ENCODE data around the gene SNRNP25. TPM values are rescaled to one million over a fixed set of nuclear protein-coding genes. Genes with fewer than 3 reads are reported as not detected.

The SNRNP25 gene
- total RNA-seq, 1 experiment from 2014 or later, result 52.9 TPM

DNA sequence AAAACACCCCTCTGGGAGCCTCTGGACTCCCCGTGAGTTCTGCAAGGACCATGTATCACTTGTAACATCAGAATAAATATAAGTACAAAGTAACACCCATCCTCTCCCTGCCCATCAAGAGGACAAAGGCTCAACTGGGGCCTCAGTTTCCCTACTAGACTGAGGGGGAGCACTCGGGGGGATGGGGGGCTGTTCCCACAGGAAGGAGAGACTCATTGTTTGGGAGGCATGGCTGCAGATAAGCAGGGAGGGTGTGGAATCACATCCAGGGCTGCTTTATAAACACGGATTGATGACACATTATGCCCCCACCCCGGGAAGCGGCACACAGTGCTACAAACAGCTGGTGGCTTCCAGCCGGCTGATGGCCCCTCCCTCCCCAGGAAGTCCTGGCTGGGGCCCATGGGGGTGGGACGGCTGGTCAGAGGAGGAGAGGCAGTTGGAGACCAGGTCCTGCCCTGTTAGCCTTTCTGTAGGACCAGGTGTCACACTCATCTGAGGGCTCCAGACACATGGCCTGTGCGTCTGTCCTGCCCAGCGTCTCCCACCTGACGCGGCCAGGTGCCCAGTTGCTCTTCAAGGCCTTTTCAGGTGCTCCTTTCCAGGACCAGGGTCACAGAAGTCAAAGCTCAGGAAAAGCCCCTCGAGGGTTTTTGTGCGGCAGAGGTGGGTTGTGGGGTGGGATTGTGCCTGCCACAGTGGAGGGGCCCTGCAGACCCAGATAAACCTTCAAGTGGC, 23.1 kb downstream of the SNRNP25 start:
- no peak for DNase-seq
- Histone ChIP-seq H3K27me3 (ENCODE audit: control insufficient read depth, insufficient read depth, low read length) (no peaks in the 10 kb centered on the region), H3K4me3 (ENCODE audit: insufficient read depth, low read depth, low read length) (no peak overlapping the region)

GRCh38 chr16:77273-77806, 23.7 kb downstream of the SNRNP25 start:
- Histone ChIP-seq H3K4me3 (ENCODE audit: insufficient read depth, low read depth, low read length) (peak overlapping the region; percentile 92), H3K27me3 (ENCODE audit: control insufficient read depth, insufficient read depth, low read length) (no peaks in the 10 kb centered on the region), H3K36me3 (replicated peaks; ENCODE audit: control insufficient read depth, insufficient read depth, low read length) (no peaks in the 10 kb centered on the region; the same call in 1 of the 2 replicates)
- peak; percentile 93 for DNase-seq

More for the DNA sequence above, 23.1 kb downstream of the SNRNP25 start:
- H3K36me3 ChIP-seq (replicated peaks; ENCODE audit: control insufficient read depth, insufficient read depth, low read length), result no peaks in the 10 kb centered on the region; the same call in 1 of the 2 replicates

DNA sequence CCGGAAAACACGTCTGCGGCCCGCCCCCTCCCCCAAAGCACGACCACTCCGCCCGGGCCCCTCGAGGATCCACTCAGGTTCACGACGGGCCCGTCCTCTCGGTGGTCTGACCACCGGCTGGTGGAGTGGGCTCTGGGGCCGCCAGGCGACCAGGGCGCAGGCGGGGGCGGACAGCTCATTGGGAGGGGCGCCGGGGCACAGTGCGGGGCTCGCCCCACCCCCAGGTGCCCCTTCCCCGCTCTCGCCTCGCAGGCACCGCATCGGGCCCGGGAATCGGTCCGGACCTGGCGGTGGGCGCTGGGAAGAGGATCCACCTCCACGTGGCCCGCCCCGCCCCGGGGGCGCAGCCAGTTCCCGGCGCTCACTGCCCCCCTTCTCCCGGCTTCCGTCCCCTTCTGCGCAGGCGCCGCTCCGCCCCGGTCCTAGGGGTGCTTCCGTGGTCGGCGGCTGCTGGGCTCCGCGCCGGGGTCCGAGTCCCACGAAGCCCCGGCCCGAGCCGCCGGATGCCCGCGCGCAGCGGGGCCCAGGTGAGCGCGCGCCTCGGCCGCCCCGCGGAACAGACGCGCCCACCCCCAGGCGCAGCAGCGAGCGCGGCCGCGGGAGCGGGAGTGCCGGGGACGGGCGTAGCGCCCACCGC, 24.3 kb downstream of the SNRNP25 start, which contains the start of gene MPG:
TSS of gene MPG (plus strand) at position 419 of the 637 bp plus-strand sequence. CDS start at position 504, 85 bp downstream.
- Histone ChIP-seq H3K27me3 (ENCODE audit: control insufficient read depth, insufficient read depth, low read length) (no peaks in the 10 kb centered on the region), H3K4me3 (ENCODE audit: insufficient read depth, low read depth, low read length) (peak within 1 kb of the TSS; percentile 92), H3K36me3 (replicated peaks; ENCODE audit: control insufficient read depth, insufficient read depth, low read length) (no peaks in the 10 kb centered on the region; the same call in 1 of the 2 replicates)
- peak; percentile 99 for DNase-seq

GRCh38 chr16:78444-79150, 25.0 kb downstream of the SNRNP25 start:
- no peaks in the 10 kb centered on the region for H3K27me3 ChIP-seq (ENCODE audit: control insufficient read depth, insufficient read depth, low read length)
- peak overlapping the region; percentile 92 for H3K4me3 ChIP-seq (ENCODE audit: insufficient read depth, low read depth, low read length)
- no peak for DNase-seq
- no peaks in the 10 kb centered on the region; the same call in 1 of the 2 replicates for H3K36me3 ChIP-seq (replicated peaks; ENCODE audit: control insufficient read depth, insufficient read depth, low read length)

DNA sequence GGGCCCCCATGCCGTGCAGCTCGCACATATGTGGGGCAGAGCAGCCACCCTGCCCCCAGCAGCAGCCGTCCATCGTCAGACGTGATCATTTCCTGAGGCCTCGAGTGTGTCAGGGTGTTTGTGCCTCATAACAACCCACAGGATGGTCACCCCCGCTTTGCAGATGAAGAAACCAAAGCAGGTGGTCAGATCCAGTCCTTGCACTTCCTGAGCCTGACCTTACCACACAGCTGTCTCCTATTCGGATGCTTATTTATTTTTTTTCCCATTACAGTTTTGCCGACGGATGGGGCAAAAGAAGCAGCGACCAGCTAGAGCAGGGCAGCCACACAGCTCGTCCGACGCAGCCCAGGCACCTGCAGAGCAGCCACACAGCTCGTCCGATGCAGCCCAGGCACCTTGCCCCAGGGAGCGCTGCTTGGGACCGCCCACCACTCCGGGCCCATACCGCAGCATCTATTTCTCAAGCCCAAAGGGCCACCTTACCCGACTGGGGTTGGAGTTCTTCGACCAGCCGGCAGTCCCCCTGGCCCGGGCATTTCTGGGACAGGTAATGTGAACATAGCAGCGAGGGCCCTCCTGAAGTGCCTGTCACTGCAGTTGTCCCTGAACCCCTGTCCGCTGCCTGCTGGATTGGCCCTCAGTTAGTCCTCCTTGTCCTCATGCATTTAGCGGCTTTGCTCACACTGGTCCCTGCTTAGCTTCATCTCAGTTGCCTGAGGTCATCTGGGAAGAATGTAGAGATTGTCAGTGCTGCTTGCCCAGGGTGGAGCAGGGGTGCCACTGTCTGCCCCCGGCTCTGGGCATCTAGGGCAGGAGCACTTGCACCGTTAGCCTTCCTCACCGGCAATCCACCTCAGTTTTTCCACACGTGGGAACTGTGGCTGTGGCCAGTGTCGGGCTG, 25.8 kb downstream of the SNRNP25 start:
- H3K36me3 ChIP-seq (replicated peaks; ENCODE audit: control insufficient read depth, insufficient read depth, low read length), result no peaks in the 10 kb centered on the region; the same call in 1 of the 2 replicates
- no peak for DNase-seq
- no peaks in the 10 kb centered on the region for H3K27me3 ChIP-seq (ENCODE audit: control insufficient read depth, insufficient read depth, low read length)
- H3K4me3 ChIP-seq (ENCODE audit: insufficient read depth, low read depth, low read length), result no peak overlapping the region

DNA sequence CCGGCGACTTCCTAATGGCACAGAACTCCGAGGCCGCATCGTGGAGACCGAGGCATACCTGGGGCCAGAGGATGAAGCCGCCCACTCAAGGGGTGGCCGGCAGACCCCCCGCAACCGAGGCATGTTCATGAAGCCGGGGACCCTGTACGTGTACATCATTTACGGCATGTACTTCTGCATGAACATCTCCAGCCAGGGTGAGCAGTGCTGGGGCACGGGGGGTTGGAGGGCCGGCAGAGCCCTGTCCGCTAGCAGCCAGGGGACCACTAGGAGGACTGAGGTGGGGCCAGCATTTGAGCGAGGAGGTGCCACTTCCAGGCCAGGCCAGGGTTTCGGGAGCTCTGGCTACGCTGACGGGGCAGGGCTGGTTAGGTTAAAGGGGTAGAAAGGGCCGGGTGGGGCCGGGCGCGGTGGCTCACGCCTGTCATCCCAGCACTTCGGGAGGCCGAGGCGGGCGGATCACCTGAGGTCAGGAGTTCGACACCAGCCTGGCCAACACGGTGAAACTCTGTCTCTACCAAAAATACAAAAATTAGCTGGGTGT, 29.5 kb downstream of the SNRNP25 start:
- DNase-seq, result no peak
- peaks cover 7% of the 10 kb centered on the region for H3K36me3 ChIP-seq (replicated peaks; ENCODE audit: control insufficient read depth, insufficient read depth, low read length)
- no peaks in the 10 kb centered on the region for H3K27me3 ChIP-seq (ENCODE audit: control insufficient read depth, insufficient read depth, low read length)
- no peak overlapping the region for H3K4me3 ChIP-seq (ENCODE audit: insufficient read depth, low read depth, low read length)

DNA sequence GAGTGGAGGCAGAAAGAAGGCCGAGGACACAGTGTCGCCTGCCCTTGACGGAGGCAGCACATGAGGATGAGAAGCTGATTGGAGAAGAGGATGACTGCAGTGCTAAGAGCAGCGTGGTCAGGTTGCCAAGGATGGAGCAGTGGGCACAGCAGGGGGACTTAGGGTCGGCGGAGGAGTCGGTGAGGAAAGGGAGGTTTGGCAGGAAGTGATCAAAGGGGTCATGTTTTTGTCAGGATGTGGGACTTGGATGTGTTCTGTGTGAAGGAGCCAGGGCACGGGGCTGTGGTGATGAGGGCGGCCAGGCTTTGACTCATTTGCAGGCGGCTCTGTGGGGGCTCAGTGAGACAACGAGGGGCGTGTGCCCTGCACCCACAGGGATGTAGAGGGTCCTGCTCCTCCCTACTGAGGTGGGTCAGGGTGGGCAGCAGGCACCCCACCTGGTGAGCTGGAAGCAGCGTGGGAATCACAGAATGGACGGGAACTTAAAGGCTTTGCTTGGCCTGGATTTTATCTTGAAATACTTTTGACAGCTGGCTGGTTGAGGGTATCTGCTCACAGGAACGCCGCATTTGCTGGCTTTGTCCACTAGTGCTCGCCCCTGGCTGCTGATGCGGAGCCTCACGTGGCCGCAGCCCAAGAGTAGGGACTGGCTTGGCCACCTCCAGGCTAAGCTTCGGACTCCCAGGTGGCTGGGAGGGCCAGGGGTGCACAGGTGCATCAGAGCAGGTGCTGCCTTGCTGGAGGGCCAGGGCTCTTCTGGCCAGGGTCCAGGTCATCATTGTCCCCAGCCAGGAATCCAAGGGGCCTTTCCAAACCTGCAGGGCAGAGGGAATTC, 30.4 kb downstream of the SNRNP25 start:
- DNase-seq, result no peak
- Histone ChIP-seq H3K4me3 (ENCODE audit: insufficient read depth, low read depth, low read length) (no peak overlapping the region), H3K36me3 (replicated peaks; ENCODE audit: control insufficient read depth, insufficient read depth, low read length) (peaks cover 8% of the 10 kb centered on the region), H3K27me3 (ENCODE audit: control insufficient read depth, insufficient read depth, low read length) (no peaks in the 10 kb centered on the region)

DNA sequence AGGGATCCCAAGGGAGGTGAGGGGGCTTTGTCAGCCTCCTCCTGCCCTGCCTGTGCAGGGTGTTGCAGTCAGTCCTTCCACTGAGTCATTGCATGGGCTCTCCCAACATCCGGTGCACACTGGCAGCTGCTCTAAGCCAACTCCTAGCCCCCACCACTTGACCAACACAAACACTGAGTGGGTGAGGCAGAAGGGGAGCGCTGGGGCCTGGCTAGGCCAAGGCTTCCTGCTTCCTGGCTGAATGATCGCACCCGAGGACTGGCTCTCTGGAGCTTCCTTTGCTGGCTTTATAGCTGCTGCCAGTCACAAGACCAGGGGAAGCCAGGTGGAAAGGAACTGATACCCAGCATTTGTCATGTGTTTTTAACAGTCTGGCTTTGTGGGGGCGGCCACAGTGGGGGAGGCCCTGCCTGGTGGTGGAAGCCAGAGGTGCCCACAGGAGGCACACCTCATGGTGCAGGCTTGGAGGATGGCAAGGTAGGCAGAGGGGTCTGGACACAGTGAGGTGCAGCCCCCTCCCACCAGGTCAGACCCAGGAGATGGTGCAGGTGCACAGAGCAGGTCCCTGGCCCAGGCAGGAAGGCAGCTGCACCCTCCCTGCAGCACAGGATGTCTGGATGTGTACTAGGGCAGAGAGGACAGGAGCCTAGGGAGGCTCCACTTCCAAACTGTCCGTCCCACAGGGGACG, 31.2 kb downstream of the SNRNP25 start:
- DNase-seq, result no peak
- Histone ChIP-seq H3K27me3 (ENCODE audit: control insufficient read depth, insufficient read depth, low read length) (no peaks in the 10 kb centered on the region), H3K36me3 (replicated peaks; ENCODE audit: control insufficient read depth, insufficient read depth, low read length) (peaks cover 8% of the 10 kb centered on the region), H3K4me3 (ENCODE audit: insufficient read depth, low read depth, low read length) (no peak overlapping the region)

DNA sequence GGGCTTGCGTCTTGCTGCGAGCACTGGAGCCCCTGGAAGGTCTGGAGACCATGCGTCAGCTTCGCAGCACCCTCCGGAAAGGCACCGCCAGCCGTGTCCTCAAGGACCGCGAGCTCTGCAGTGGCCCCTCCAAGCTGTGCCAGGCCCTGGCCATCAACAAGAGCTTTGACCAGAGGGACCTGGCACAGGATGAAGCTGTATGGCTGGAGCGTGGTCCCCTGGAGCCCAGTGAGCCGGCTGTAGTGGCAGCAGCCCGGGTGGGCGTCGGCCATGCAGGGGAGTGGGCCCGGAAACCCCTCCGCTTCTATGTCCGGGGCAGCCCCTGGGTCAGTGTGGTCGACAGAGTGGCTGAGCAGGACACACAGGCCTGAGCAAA, 31.8 kb downstream of the SNRNP25 start:
- H3K27me3 ChIP-seq (ENCODE audit: control insufficient read depth, insufficient read depth, low read length), result no peaks in the 10 kb centered on the region
- peaks cover 8% of the 10 kb centered on the region for H3K36me3 ChIP-seq (replicated peaks; ENCODE audit: control insufficient read depth, insufficient read depth, low read length)
- no peak for DNase-seq
- H3K4me3 ChIP-seq (ENCODE audit: insufficient read depth, low read depth, low read length), result no peak overlapping the region

DNA sequence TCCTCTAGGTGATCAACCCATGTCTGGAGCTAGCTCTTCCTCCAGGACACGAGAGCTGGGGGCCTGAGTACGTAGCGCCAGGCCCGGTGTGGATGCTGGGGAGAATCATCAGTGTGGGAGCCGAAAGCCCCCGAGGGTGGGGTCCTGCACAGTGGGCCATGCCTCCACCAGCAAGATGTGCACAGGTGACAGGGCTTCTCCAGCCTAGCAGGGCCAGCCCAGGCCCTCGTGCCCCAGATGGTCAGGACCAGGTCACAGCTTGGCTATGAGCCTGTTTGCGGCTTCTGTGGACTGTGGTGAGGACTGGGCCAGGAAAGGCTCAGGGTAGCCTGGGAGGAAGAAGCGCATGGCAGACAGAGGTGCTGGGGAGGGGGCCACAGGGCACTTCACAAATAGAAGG, 32.2 kb downstream of the SNRNP25 start:
- Histone ChIP-seq H3K4me3 (ENCODE audit: insufficient read depth, low read depth, low read length) (no peak overlapping the region), H3K27me3 (ENCODE audit: control insufficient read depth, insufficient read depth, low read length) (no peaks in the 10 kb centered on the region), H3K36me3 (replicated peaks; ENCODE audit: control insufficient read depth, insufficient read depth, low read length) (peaks cover 8% of the 10 kb centered on the region)
- DNase-seq, result no peak

GRCh38 chr16:86483-86952, 32.9 kb downstream of the SNRNP25 start:
- H3K4me3 ChIP-seq (ENCODE audit: insufficient read depth, low read depth, low read length), result no peak overlapping the region
- DNase-seq, result no peak
- H3K36me3 ChIP-seq (replicated peaks; ENCODE audit: control insufficient read depth, insufficient read depth, low read length), result peaks cover 8% of the 10 kb centered on the region
- H3K27me3 ChIP-seq (ENCODE audit: control insufficient read depth, insufficient read depth, low read length), result no peaks in the 10 kb centered on the region

- Histone ChIP-seq H3K36me3 (replicated peaks; ENCODE audit: control insufficient read depth, insufficient read depth, low read length) (peaks cover 10% of the 10 kb centered on the region), H3K4me3 (ENCODE audit: insufficient read depth, low read depth, low read length) (no peak overlapping the region), H3K27me3 (ENCODE audit: control insufficient read depth, insufficient read depth, low read length) (no peaks in the 10 kb centered on the region)
- DNase-seq, result no peak
Measured at GRCh38 chr16:88613-89012, 35.0 kb downstream of the SNRNP25 start.

Measured in H7 (cell line).